Immature natural killer cell (primary cell): Measurements from ENCODE around the gene DOCK6. TPM values are rescaled to one million over a fixed set of nuclear protein-coding genes. Genes with fewer than 3 reads are reported as not detected.

ENCODE experiments used
- DNase-seq, 3 donors: peaks; one replicate each; pipeline ENCODE4 v3.0.0; 2022; ENCODE audit warnings: mixed read lengths in 1 of 3
- H3K27ac Mint-ChIP-seq, 6 donors: one replicate each; pipeline ENCODE4 v1.8.0; 2020; ENCODE audit warnings: mixed read lengths in 6 of 6, mild to moderate bottlenecking in 5 of 6, inconsistent platforms in 4 of 6, moderate library complexity in 3 of 6
- H3K27me3 Mint-ChIP-seq, 3 donors: one replicate each; pipeline ENCODE4 v1.8.0; 2020 to 2021; ENCODE audit warnings: low read depth in 3 of 3, mild to moderate bottlenecking in 3 of 3, mixed read lengths in 3 of 3, moderate library complexity in 3 of 3, inconsistent platforms in 1 of 3
- H3K36me3 Mint-ChIP-seq, 3 donors: one replicate each; pipeline ENCODE4 v1.8.0; 2020; ENCODE audit warnings: mixed read lengths in 3 of 3, inconsistent platforms in 2 of 3, mild to moderate bottlenecking in 2 of 3
- H3K4me1 Mint-ChIP-seq, 2 donors: one replicate each; pipeline ENCODE4 v1.8.0; 2020; ENCODE audit warnings: inconsistent platforms in 2 of 2, mild to moderate bottlenecking in 2 of 2, mixed read lengths in 2 of 2, moderate library complexity in 1 of 2
- H3K4me3 Mint-ChIP-seq, 5 donors: one replicate each; pipeline ENCODE4 v1.8.0; 2020; ENCODE audit warnings: mild to moderate bottlenecking in 5 of 5, mixed read lengths in 5 of 5, inconsistent platforms in 3 of 5, moderate library complexity in 3 of 5
- H3K9me3 Mint-ChIP-seq, 6 donors: one replicate each; pipeline ENCODE4 v1.8.0; 2020; ENCODE audit warnings: mild to moderate bottlenecking in 6 of 6, mixed read lengths in 6 of 6, inconsistent platforms in 4 of 6, moderate library complexity in 3 of 6
- polyA plus RNA-seq, 3 donors: library from polyadenylated mRNA; unstranded; fragments of 300-500 nt; fragmentation: Illumina TruSeq; gene quantifications; one replicate each; pipeline ENCODE4 v1.2.3, GENCODE V29; 2021

DOCK6 gene
- polyA plus RNA-seq, 3 donors from 2014 or later: not detected

DNA sequence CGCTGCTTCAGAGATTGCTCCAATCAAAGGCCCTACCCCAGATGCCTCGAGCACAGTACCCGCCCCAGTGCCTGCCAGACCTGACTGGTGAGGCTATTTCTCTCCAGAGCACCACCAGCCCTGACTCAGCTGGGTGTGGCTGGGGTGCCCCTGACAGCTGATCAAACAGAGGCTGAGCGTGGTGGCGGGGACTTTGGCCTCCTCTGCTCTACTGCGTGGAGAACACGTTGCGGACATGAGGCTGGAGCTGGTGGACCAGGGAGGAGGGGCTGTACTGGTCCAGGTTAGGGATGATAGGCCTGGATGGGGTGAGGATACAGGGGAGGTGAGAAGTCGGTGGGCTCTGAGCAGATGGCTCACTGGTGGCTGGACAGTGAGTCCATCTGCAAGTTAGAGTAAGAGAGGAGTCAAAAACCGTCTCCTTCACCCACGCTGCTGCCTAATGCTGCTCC, 3.5 kb upstream of the DOCK6 start:
- Mint-ChIP-seq H3K4me1 (peaks cover 3 to 10% of the 10 kb centered on the region in 2 donors), H3K4me3 (peak overlapping the region in 1 of 5 donors; percentile 21), H3K27me3 (peaks cover 22 to 26% (median 25%) of the 10 kb centered on the region in 3 donors), H3K36me3 (no peaks in the 10 kb centered on the region), H3K27ac (no peak overlapping the region), H3K9me3 (peaks cover 0 to 3% (median 0%) of the 10 kb centered on the region in 6 donors)
- no peak for DNase-seq

DNA sequence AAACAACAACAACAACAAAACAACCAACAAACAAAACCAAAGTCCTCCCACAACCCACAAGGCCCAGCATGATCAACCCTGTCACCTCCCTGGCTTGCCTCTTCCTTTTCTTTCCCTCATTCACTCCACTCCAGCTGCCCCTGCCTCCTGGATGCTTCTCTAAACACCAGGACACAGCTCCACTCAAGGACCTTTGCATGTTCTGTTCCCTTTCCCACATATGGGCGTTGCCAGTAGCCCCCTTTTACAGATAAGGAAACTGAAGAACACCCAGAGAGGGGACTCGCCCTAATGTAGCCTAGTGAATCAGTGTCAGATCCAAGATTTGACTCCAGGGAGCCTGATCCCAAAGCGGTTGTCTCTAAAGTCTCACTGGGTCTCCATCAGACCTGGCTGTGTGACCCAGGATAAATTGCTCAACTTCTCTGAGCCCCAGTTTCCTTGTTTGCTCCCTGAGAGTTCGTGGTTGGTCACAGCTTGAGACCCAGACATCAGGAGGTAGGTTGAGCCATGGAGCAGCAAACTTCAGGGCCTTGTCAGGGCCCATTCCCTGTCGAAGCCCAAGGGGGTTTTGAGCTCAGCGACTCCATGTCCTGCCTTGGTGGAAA, 3.0 kb upstream of the DOCK6 start:
- H3K4me3 Mint-ChIP-seq: peak overlapping the region in 1 of 5 donors; percentile 2
- DNase-seq: no peak
- H3K4me1 Mint-ChIP-seq: peaks cover 4 to 10% of the 10 kb centered on the region in 2 donors
- peaks cover 0 to 3% (median 0%) of the 10 kb centered on the region in 6 donors for H3K9me3 Mint-ChIP-seq
- H3K27me3 Mint-ChIP-seq: peaks cover 23 to 27% (median 25%) of the 10 kb centered on the region in 3 donors
- no peaks in the 10 kb centered on the region for H3K36me3 Mint-ChIP-seq
- H3K27ac Mint-ChIP-seq: peak overlapping the region in 1 of 6 donors; percentile 8

DNA sequence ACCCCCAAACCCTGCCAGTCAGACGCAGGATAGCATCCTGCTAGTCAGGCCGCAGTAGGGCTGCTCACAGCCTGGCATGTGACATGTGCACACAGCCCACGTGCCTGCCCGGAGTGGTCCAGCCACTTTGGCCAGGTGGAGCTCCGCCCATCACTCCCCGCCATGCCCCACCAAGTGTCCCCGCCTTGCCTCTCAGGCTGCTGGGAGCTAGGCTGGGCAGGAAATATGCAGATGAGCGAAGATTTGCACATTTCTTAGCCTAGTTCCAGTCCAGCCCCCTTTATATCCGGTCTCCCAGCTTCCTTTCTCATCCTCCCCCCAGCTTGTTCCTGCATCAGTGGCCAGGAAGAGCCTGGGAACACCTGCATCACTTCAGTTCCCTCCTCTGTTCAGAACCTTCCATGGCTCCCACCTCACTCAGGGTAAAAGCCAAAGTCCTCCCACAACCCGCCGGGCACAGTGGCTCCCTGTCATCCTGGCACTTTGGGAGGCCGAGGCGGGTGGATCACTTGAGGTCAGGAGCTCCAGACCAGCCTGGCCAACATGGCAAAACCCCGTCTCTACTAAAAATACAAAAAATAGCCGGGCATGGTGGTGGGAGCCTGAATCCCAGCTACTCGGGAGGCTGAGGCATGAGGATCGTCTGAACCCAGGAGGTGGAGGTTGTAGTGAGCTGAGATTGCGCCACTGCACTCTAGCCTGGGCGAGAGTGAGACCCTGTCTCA, 2.3 kb upstream of the DOCK6 start:
- Mint-ChIP-seq H3K4me1 (peaks cover 4 to 10% of the 10 kb centered on the region in 2 donors), H3K36me3 (no peaks in the 10 kb centered on the region), H3K9me3 (peaks cover 0 to 3% (median 0%) of the 10 kb centered on the region in 6 donors), H3K27ac (no peak overlapping the region), H3K27me3 (peaks cover 25 to 29% (median 27%) of the 10 kb centered on the region in 3 donors), H3K4me3 (peak overlapping the region in 2 of 5 donors; percentile 27 to 50)
- no peak for DNase-seq

DNA sequence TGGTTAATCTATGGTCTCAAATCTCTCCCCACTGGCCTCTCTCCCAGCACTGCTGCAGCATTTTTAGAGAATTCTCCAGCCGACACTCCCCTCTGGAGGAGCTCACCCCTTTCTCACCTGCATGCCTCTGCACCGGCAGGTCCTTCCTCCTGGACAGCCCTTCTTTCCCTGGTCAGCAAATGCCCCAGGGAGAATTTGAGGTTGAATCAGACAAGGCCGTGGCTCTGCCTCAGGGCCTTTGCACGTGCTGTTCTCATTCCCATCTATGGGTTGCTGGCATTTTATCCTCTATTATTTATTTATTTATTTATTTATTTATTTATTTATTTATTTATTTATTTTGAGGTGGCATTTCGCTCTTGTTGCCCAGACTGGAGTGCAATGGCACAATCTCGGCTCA, 1.4 kb upstream of the DOCK6 start:
- no peak for DNase-seq
- H3K4me3 Mint-ChIP-seq: peak overlapping the region; percentile 47 to 78 (median 60)
- no peaks in the 10 kb centered on the region for H3K36me3 Mint-ChIP-seq

DNA sequence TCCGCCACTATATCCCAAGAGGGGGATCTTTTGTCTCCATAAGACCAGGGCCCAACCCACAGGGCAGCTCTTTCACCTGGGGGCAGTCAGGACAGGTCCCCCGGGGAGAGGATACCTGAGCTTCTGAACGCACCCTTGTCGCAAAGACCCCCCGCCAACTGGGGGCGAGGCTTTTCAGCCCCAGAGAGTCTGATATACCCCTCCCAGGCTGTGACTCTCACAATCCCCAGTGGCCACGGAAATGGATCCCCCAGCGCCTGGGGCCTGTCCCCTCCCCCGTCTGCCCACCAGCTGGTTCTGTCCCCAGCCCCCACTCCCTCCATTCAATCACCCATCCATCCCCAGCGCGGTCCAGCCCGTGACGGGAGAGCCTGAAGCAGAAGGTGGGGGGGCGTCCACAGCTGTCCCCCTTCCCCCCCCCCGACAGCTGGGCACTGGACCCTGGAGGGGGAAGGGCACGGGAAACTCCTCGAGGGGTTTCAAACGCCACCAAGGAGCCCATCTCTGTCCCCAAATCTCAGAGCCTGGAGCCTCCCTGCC, 823 bp downstream of the DOCK6 start:
- no peak overlapping the region for H3K27ac Mint-ChIP-seq
- H3K36me3 Mint-ChIP-seq: no peaks in the 10 kb centered on the region
- H3K4me3 Mint-ChIP-seq: peak overlapping the region; percentile 44 to 84 (median 62)
- H3K9me3 Mint-ChIP-seq: peaks cover 0 to 3% (median 0%) of the 10 kb centered on the region in 6 donors
- H3K27me3 Mint-ChIP-seq: peaks cover 16 to 20% (median 17%) of the 10 kb centered on the region in 3 donors
- H3K4me1 Mint-ChIP-seq: peaks cover 4 to 10% of the 10 kb centered on the region in 2 donors
- DNase-seq: no peak

More for the DNA sequence above, 1.4 kb upstream of the DOCK6 start:
- Mint-ChIP-seq H3K27ac (no peak overlapping the region), H3K4me1 (peaks cover 4 to 10% of the 10 kb centered on the region in 2 donors), H3K9me3 (peaks cover 0 to 3% (median 0%) of the 10 kb centered on the region in 6 donors), H3K27me3 (peaks cover 24 to 26% (median 25%) of the 10 kb centered on the region in 3 donors)

DNA sequence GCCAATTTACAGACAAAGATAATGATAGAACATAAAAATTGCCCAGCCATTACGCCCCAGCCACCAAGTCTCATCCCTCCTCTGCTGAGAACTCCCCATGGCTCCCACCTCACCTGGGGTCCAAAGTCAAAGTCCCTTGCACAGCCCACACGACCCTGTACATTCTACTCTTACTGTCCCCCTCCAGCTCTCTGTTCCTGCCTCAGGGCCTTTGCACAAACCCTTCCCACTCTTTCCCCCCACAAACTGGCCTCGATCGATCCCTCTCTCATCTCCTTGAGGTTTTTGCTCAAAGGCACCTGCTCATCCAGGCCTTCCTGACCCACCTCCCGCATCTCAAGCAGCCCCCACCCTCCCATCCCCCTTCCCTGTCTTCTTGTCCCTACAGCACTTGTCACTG, 1.3 kb downstream of the DOCK6 start:
- peaks cover 0 to 3% (median 0%) of the 10 kb centered on the region in 6 donors for H3K9me3 Mint-ChIP-seq
- H3K4me1 Mint-ChIP-seq: peaks cover 4 to 10% of the 10 kb centered on the region in 2 donors
- H3K27ac Mint-ChIP-seq: no peak overlapping the region
- peak overlapping the region; percentile 59 to 84 (median 70) for H3K4me3 Mint-ChIP-seq
- H3K27me3 Mint-ChIP-seq: peaks cover 15 to 17% (median 16%) of the 10 kb centered on the region in 3 donors
- no peaks in the 10 kb centered on the region for H3K36me3 Mint-ChIP-seq
- DNase-seq: no peak

DNA sequence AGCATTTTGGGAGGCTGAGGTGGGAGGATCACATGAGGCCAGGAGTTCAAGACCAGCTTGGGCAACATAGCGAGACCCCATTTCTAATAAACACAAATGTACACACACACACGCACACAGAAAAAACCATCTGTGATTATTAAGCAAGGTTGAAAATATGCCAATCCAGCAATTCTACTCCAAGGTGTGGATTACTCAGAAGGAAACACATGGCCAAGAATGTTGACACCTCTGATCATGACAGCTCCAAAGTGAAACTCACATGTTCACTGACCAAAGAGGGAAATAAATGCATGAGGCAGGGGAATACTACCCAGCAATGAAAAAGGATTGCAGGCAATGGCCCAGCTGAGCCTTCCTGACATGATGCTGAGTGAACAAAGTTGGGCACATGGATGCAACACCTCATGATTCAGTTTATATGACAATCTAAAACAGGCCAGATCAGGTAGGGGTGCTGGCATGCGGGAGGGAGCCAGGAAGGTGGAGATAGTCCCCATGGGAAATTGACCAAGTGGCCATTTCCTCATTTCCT, 4.4 kb downstream of the DOCK6 start:
- no peak overlapping the region for H3K4me3 Mint-ChIP-seq
- no peak for DNase-seq
- H3K9me3 Mint-ChIP-seq: peaks cover 0 to 3% (median 0%) of the 10 kb centered on the region in 6 donors
- H3K27me3 Mint-ChIP-seq: peaks cover 7 to 16% (median 10%) of the 10 kb centered on the region in 3 donors
- peaks cover 4% of the 10 kb centered on the region in 2 donors for H3K4me1 Mint-ChIP-seq
- no peaks in the 10 kb centered on the region for H3K36me3 Mint-ChIP-seq
- no peak overlapping the region for H3K27ac Mint-ChIP-seq

DNA sequence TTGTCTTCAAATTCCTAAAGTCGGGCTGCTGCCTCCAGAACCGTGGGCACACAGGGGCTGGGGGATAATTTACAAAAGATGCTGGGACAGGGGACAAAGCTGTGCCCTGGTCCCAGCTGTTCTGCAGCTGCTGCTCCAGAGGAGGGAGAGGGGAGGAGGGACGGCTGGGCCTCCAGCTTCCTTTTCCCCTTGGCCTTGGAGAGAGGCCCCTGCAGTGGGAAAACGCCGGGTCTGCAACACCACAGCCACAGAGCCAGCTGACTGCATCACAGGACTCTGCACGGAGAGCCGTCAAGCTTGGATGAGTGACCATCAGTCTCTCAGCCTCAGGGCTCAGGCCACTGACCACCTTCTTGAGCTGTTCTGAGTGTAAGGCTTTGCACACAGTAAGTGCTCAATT, 6.1 kb downstream of the DOCK6 start:
- Mint-ChIP-seq H3K4me1 (peaks cover 3 to 4% of the 10 kb centered on the region in 2 donors), H3K36me3 (no peaks in the 10 kb centered on the region), H3K27ac (no peak overlapping the region), H3K9me3 (peaks cover 0 to 3% (median 0%) of the 10 kb centered on the region in 6 donors), H3K4me3 (no peak overlapping the region), H3K27me3 (peaks cover 8 to 10% (median 8%) of the 10 kb centered on the region in 3 donors)
- no peak for DNase-seq

DNA sequence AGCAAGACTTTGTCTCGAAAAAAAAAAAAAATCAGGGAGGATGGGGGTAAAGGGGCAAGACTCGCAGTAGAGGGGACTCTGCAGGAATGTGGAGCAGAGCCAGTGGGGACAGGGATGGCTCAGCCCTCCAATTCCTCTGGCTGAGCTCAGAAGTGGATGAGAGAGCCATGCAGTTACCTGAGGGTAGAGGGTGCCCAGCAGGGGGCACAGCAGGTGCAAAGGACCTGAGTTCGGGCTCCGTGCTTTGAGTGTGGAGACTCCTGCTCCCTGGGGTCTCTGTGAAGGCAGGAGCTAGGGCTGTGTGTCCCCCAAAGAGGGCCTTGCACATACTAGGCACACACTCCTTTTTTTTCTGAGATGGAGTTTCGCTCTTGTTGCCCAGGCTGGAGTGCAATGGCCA, 7.7 kb downstream of the DOCK6 start:
- H3K9me3 Mint-ChIP-seq: no peaks in the 10 kb centered on the region
- no peak overlapping the region for H3K4me3 Mint-ChIP-seq
- DNase-seq: no peak
- H3K36me3 Mint-ChIP-seq: no peaks in the 10 kb centered on the region
- H3K4me1 Mint-ChIP-seq: no peaks in the 10 kb centered on the region
- peaks cover 0 to 5% (median 3%) of the 10 kb centered on the region in 3 donors for H3K27me3 Mint-ChIP-seq
- H3K27ac Mint-ChIP-seq: no peak overlapping the region

DNA sequence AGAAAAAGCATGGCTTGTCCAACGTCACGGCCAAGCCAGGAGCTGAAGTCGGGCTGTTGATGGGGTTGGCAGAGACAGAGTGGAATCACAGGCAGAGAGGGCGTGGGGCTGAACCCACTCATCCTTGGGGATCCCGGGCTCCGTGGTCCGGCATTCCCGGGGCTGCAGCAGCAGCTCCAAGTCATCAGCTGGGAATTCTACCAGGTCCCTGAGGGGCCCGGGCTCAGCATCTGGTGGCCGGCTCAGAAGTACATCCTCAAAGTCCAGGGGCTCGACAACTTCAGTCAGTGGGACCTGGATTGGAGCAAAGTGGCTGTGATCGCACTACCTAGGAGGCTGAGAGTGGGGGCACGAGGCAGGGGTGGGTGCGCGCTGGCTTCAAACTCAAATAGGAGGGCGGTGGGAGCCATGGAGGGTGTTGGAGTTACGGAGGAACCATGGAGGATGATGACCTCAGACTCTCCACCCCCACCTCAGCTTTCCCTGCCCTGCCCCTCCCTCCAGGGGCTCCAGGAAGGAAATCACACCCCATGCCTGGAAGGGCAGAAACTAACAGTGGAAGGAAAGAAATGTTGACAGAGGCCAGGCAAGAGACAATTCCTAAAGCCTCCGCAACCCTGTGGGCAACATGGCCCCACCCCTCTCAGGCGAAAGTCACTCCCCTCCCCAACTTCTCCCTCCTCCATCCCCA, 9.5 kb downstream of the DOCK6 start:
- peaks cover 3% of the 10 kb centered on the region in 3 donors for H3K27me3 Mint-ChIP-seq
- no peaks in the 10 kb centered on the region for H3K9me3 Mint-ChIP-seq
- H3K4me1 Mint-ChIP-seq: no peaks in the 10 kb centered on the region
- H3K27ac Mint-ChIP-seq: no peak overlapping the region
- H3K36me3 Mint-ChIP-seq: no peaks in the 10 kb centered on the region
- DNase-seq: no peak
- no peak overlapping the region for H3K4me3 Mint-ChIP-seq

DNA sequence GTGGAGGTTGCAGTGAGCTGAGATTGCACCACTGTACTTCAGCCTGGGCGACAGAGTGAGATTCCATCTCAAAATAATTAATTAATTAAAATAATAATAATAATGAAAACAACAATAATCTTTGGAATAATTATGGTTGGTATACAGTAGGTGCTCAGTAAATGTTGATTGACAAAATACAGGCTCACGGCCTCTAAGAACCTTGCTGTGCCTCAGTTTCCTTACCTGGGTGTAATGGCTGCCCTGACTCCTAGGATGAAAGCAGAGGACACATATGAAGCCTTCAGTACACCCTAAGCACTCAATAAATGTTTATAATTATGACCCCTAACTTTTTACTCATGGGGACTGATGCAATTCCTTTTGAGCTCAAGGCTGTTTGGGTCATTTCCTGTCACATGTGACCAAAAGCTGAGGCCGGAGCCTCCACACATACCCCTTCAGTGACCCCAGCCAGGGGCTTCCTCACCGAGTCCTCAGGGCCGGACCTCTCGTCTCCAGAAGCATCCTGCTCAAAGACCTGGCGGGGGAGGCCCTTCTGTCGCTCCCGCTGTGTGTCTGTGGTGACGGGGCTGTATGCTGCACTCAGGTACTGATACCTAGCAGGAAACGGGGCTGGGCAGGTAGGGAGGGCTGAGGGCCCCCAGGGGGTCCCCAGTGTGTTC, 10.5 kb downstream of the DOCK6 start:
- DNase-seq: no peak
- no peak overlapping the region for H3K27ac Mint-ChIP-seq
- no peaks in the 10 kb centered on the region for H3K4me1 Mint-ChIP-seq
- peaks cover 3% of the 10 kb centered on the region in 3 donors for H3K27me3 Mint-ChIP-seq
- no peaks in the 10 kb centered on the region for H3K36me3 Mint-ChIP-seq
- no peak overlapping the region for H3K4me3 Mint-ChIP-seq
- no peaks in the 10 kb centered on the region for H3K9me3 Mint-ChIP-seq

DNA sequence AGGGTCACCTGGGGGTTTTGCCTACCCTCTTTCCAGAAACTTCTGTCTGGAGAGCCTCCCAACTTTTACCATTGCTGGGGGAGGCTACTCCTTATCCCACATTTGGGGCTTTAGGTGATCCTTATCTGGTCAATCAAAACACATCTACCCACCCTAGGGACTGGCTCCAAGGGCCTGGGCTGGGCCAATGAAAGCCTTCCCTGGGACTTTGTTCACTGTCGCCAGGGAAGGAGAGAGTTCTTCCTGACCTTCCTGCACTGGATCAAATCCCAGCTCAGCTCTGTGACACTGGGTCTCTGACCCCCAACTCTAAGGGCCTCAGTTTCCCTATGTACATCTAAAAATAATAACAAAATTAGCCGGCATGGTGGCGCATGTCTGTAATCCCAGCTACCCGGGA, 11.1 kb downstream of the DOCK6 start:
- no peaks in the 10 kb centered on the region for H3K4me1 Mint-ChIP-seq
- H3K4me3 Mint-ChIP-seq: no peak overlapping the region
- no peaks in the 10 kb centered on the region for H3K36me3 Mint-ChIP-seq
- H3K27me3 Mint-ChIP-seq: peaks cover 2 to 6% (median 3%) of the 10 kb centered on the region in 3 donors
- H3K9me3 Mint-ChIP-seq: no peaks in the 10 kb centered on the region
- DNase-seq: no peak
- no peak overlapping the region for H3K27ac Mint-ChIP-seq

DNA sequence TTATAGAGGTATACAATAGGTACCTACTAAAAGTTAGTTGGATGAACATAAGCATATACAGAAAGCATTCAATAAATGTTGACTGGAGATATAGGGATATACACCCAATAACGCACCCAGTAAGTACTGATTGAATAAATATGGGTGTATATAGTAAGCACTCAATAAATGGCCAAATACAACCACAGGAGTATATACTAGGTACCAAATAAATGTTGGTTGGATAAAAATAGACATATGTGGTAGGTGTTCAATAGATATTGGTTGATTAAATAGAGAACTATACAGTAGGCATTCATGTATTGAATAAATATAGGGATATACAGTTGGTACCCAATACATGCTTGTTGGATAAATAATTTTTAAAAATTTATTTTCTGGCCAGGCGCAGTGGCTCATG, 13.5 kb downstream of the DOCK6 start:
- peaks cover 2 to 5% (median 3%) of the 10 kb centered on the region in 3 donors for H3K27me3 Mint-ChIP-seq
- no peak overlapping the region for H3K27ac Mint-ChIP-seq

More for the DNA sequence above, 13.5 kb downstream of the DOCK6 start:
- no peaks in the 10 kb centered on the region for H3K9me3 Mint-ChIP-seq
- H3K36me3 Mint-ChIP-seq: no peaks in the 10 kb centered on the region
- DNase-seq: no peak
- no peak overlapping the region for H3K4me3 Mint-ChIP-seq
- H3K4me1 Mint-ChIP-seq: peaks cover 0 to 1% of the 10 kb centered on the region in 2 donors
